ENCODE data around the gene ZCWPW1. TPM values are rescaled to one million over a fixed set of nuclear protein-coding genes. Genes with fewer than 3 reads are reported as not detected.

ZCWPW1 gene
- total and polyA plus RNA-seq, 2 of the 13 experiments (the other 11 are each of a cell fraction or from before 2014, with no cell fraction given), result 2.4 to 2.5 TPM

GRCh38 chr7:100428967-100429636, 599 bp upstream of the ZCWPW1 start (continued):
- TF ChIP-seq ZHX2 (IDR thresholded peaks at IDR 0.05; ENCODE audit: low read depth) (peak; percentile 73; the same call in 1 of the 2 replicates), ZHX2 (CRISPR knock-in tag; IDR thresholded peaks at IDR 0.05; ENCODE audit: borderline replicate concordance) (no peak), ARID4A (CRISPR knock-in tag; IDR thresholded peaks at IDR 0.05; ENCODE audit: borderline replicate concordance) (peak; percentile 52), ZNF558 (CRISPR knock-in tag; IDR thresholded peaks at IDR 0.05; ENCODE audit: borderline replicate concordance) (no peak), CAMTA2 (CRISPR knock-in tag; IDR thresholded peaks at IDR 0.05; ENCODE audit: borderline replicate concordance) (no peak), GMEB2 (CRISPR knock-in tag; IDR thresholded peaks at IDR 0.05; ENCODE audit: low read depth) (peak; percentile 75), ZMAT3 (CRISPR knock-in tag; conservative IDR thresholded peaks at IDR 0.05) (no peak; the same call in 1 of the 2 replicates), KLF9 (CRISPR knock-in tag; IDR thresholded peaks at IDR 0.05; ENCODE audit: low read depth) (peak; percentile 74; the same call in 1 of the 2 replicates), POGK (CRISPR knock-in tag; conservative IDR thresholded peaks at IDR 0.05) (peak; percentile 3; the same call in 1 of the 2 replicates), POLR2A (IDR thresholded peaks at IDR 0.05; ENCODE audit: insufficient read depth in 1 of 2, low read depth in 2 of 2, low read length in 2 of 2) (peak in 1 of 2 experiments; percentile 78; a peak in 2 of 4 replicates), ZNF326 (CRISPR knock-in tag; IDR thresholded peaks at IDR 0.05; ENCODE audit: borderline replicate concordance) (no peak)

Measured in HepG2 (cell line).